Ecto neural progenitor cell (in vitro differentiated cells): ENCODE measurements around the gene SYNDIG1L.
A peak's percentile ranks its signal among the peaks of the same experiment; 100 is the strongest.
"Not testable (repeated sequence)": the region's sequence is repeated elsewhere in the genome, so short reads cannot be mapped to it uniquely, and the experiment has no call there.

Experiments
- DNase-seq: peaks from one replicate; pipeline ENCODE4 v3.0.0-alpha.2; 2018; ENCODE audit warnings: low spot score

Gene SYNDIG1L

DNA sequence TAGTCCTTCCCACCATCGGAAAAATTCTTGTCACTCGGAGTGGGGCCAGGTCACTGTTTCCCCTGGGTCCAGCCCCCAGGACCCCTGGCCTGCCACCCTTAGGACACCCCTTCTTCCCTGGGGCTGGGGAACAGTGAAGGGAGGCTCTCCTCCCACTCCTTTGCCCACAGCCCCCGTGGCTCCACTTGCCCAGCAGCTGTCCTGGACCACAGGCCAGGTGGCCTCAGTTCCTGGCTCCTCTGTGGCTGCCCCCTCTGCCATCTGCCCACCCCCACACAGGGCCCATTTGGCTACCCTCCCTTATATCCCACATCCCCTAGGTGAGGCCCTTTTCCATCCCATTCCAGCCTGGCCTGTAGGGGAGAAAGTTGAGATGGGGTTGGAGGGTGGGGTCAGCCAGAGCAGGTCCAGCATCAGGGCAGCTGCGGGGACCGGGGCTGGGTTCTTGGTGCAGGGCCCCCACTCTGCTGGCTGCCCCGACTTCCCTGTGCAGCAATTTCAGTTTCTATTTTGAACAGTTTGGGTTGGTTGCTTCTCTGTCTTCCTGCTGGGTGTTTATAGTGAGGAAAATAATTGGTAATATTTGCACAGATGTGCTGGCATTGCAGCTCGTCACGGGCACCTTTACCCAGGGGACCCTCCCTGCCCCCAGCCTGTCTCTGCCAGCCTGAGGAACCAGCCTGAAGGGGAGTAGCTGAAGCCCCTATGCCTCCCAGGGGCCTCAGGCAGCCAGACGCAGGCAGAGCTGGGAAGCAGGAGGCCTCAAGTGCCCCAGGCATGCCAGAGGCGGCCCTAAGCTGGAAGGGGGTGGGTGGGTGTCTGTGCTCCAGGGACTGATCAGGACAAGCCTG, 23.4 kb downstream of the SYNDIG1L start:
- no peak for DNase-seq

DNA sequence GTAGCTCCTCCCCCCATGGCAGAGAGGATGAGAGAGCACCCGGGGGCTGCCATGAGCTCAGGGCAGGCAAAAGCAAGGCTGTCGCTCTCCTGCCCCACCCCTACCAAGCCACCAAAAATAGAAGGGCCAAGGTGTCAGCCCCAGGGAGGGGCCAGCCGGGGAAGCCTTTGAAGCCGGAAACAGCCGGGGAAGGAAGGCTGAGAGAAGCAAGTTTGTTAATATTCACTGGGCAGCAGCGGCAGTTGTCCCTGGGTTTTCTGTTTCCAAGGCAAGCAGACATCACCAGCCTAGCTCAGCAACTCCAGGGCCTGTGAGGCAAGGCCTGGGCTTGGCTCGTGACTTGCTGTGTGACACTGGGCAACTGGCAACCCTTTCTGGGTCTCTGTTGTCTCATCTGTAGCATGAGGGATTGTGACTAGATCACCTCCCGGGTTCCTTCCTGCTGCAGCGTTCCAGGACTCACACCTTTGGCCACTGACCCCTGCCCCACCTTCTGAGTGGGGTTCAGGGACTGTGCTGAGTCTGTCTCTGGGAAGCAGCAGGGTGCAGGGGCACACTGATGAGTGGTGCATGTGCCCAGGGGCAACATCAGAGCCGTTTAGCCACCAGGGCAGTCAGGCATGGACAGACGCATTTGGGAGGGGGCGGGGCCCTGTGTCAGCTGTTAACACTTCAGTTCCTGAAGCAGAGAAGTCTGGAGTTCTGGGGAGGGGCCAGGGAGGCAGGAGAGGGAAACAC, 24.3 kb downstream of the SYNDIG1L start:
- peak; percentile 76 for DNase-seq

DNA sequence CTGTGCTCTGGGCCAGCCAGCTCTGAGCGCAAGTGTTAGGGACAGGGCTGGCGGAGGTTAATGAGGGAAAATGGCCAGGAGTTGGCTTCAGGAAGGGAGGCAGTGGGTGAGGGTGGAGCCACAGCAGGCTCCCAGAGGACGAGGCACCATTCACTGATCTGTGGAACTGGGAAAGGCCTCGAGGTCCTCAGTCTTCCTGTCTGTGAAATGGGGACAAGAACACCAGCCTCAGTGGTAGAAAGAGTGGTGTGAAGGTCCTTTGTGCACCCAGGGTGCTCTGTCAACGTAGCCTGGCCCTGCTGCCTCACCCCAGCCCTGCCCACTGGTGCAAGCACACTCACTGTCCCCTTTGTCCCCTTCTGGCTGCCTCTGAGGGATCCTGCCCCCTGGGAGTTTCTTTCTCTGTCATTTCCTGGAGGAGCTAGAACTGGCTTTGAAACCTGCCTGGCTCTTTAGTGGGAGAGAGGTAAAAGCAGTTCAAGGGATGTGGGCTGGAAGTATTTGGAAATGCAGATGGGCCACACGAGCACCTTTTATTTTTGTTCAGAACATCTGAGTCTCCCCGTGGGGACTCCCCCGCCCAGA, 25.0 kb downstream of the SYNDIG1L start:
- DNase-seq = no peak

DNA sequence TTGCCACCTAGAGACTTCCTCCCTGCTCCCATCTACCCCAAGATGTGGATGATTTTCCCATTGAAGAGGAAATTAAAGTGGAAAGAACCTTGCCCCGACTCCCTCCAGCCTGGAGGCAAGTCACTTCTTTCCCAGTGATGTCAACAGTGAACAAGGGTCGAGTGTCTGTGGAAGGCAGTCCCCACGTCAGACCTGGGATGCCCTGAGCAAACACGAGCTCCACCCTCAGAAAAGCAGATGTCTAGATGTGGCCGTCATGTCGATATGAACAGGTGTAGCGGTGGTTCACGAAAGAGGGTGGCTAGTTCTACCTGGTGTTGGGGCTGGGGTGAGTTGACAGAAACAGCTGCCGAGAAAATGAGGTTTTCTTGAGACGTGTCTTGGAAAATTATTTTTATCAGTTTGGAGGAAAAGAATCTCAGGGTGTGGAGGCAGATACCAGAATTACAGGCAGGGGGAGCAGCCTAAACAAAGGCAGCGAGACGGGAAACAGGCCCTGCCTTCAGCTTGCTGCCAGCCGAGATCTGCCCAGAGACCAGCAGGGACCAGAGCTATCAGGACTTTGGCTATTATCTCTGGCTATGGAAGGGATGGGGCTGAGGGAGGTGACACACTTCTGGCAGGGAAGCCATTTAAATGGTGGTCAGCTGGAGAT, 25.9 kb downstream of the SYNDIG1L start:
- no peak for DNase-seq

DNA sequence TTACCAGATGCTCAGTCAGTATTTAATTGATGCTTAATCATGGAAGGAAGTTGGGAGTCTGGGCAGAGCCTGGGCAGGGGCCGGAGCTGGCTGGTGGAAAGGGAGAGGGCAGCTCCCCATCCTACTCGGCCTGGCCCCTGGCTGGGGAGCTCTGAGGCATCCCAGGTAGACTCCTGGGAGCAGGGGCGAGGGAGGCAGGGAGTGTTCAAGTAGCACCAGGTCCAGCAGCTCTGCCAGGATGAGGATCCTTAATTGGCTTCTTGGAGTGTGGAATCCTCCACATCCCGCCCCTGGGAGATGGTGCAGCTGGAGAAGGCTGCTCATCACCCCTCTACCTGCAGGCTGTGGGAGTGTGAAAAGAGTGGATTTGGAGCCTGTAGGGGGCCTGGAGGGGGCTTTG, 30.9 kb downstream of the SYNDIG1L start:
- DNase-seq = no peak

DNA sequence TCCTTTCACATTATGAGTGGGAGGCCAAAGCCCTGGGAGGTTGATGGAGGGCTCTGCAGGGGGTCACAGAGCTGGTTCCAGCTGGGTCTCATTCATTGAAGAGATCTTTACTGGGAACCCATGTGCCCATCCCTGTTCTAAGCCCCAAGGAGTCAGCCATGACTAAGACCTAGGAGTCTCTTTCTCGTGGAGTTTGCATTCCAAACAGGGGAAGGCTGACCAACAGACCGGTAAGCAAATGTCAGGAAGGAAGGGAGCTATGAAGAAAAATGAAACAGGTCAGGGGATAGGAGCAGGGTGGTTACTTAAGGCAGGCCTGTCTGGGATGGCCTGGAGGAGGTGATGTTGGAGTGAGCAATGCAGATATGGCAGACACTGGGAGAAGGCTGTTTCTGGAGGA, 31.5 kb downstream of the SYNDIG1L start:
- DNase-seq = no peak

DNA sequence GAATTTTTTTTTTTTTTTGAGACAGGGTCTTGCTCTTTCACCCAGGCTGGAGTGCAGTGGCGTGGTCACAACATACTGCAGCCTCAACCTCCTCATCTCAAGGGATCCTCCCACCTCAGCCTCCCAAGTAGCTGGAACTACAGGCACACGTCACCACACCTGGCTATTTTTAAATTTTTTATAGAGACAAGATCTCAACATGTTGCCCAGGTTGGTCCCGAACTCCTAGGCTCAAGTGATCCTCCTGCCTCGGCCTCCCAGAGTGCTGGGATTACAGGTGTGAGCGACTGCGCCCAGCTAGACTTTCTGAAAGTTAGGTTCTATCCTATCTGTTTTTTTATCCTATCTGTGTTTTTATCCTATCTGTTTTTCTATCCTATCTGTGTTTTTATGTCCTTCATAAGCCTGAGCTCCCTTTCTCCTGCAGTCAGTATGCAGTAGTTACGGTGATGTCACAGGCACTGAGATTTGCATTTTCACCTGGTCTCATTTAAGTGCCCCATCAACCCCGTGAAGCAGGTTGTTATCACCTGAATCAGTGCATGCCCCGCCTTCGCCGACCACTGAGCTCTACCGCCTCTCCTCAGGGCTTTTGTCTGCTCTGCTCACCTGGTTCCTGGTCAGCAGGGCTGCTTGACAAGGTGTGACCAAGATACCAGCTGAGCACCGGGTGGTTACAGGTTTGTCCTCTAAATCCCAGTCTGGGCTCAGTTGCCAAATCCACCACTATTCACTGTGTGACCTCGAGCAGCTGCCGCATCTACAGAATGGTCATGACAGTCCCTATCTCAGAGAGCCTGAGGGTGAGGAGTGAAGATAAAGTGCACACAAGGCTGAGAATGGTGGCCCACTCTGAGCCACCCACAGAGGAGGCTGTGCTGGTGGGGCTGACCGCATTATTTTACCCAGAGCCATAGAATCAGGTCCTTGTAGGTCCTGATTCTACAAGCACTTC, 33.1 kb downstream of the SYNDIG1L start:
- no peak for DNase-seq

DNA sequence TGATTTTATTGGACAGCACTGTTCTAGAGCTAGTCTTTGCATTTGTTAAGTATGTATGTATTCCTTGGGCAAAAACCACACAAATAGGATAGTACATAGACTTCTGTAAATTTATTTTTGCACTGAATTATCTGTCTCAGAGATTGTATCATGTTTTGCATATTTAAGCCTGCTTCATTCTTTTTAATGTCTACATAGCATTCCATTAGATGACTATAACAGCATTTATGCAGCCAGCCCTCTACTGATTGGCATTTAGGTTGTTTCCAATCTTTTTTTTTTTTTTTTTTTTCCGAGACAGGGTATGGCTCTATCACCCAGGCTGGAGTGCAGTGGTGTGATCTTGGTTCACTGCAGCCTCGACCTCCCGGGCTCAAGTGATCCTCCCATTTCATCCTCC, 34.5 kb downstream of the SYNDIG1L start:
- DNase-seq = no peak

DNA sequence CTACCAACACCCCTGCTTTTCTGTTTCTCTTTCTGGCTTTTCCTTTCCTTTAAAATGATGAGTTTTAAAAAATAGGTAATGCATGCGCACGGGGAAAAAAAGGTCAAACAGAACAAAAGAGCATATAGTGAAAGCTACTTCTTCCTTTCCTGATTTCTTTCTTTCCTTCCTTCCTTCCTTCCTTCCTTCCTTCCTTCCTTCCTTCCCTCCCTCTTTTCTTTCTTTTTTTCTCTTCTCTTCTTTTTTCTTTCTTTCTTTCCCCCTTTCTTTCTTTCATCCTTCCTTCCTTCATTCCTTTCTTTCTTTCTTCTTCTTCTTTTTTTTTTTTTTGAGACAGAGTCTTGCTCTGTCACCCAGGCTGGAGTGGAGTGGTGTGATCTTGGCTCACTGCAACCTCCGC, 35.5 kb downstream of the SYNDIG1L start:
- DNase-seq = not testable (repeated sequence)

DNA sequence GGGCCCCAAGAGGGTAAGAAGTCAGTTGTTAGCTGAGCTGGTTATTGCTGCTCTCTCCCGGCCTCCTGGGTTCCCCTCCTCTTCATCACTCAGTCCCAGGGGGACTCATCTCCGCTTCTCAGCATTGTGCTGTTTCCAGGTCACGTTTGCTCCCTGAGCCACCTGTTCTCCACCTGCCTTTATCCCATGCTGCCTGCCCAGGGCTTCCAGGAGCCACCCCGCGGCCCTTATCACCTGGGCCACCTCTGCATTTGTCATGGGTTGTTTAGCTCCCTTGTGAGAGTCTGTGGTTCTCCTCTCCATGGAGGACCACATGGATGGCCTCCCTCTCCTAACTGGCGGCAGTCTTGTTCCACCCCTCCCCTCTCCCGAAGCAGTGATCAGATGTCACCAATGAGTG, 36.0 kb downstream of the SYNDIG1L start:
- DNase-seq = no peak

DNA sequence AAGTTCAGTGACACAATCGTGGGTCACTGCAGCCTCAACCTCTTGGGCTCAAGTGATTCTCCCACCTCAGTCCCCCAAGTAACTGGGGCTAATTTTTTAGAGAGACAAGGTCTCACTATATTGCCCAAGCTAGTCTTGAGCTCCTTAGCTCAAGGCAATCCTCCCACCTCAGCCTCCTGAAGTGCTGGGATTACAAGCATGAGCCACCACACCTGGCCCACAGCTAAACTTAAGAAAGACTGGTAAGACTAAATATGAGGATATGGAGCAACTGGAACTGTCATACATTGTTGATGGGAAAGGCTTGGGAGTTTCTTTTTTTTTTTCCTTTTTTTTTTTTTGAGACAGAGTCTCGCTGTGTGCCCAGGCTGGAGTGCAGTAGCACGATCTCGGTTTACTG, 43.8 kb downstream of the SYNDIG1L start:
- DNase-seq = no peak

DNA sequence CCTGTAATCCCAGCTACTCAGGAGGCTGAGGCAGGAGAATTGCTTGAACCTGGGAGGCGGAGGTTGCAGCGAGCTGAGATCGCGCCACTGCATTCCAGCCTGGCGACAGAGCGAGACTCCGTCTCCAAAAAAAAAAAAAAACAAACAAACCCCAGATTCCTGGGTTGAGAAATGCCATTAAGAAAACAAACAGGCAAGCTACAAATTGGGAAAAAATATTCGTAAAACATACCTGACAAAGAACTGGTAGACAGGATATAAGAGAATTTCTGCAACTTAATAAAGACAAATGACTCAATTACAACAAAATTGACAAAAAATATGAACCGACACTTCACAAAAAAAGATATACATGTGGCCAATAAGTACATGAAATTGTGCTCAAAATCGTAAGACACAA, 44.4 kb downstream of the SYNDIG1L start:
- not testable (repeated sequence) for DNase-seq

DNA sequence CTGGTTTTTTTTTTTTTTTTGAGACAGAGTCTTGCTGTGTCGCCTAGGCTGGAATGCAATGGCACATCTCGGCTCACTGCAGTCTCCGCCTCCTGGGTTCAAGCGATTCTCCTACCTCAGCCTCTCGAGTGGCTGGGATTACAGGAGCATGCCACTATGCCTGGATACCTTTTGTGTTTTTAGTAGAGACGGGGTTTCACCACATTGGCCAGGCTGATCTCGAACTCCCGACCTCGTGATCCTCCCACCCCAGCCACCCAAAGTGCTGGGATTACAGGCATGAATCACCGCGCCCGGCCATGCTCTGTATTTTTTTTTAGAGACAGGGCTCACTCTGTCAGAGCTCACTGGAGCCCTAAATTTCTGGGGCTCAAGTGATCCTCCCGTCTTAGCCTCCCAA, 45.2 kb downstream of the SYNDIG1L start:
- no peak for DNase-seq

DNA sequence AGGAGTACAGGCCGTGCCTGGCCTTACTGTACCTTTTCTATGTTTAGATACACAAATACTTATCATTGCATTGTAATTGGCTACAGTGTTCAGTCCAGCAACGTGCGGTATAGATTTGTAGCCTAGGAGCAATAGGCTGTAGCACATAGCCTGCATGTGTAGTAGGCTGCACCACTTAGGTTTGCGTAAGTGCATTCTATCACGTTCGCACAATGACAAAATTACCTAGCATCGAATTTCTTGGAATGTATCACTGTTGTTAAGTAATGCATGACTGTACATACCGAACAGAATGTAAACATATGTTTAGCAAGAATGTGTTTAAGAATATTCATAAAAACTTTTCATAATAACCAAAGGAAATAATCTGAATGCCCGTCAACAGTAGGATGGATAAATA, 45.8 kb downstream of the SYNDIG1L start:
- no peak for DNase-seq

DNA sequence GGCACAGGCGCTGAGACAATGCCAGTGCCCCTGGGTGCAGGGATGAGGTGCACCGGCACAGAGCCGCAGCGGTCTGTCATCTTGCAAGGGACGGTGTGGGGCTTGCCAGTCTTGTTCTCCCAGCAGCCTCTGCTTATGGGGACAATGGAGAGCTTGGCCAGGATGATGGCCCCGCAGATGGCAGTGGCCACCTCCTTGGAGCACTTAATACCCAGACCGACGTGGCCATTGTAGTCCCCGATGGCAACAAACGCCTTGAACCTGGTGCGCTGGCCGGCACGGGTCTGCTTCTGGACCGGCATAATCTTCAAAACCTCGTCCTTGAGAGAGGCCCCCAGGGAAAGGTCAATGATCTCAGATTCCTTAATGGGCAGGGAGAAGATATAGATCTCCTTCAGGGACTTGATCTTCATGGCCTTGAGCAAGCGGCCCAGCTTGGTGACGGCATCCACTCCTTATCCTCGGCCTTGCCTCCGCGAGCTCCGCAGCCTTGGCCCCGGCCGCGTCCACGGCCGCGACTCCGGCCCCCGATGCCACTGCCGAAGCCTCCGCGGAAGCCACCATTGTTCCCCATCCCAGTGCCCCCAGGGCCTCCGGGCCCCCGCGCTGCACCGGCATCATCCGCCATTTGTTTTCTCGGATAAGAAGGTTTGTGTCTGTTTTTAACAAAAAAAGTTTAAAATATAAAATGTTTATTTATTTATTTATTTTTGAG, 47.9 kb downstream of the SYNDIG1L start:
- no peak for DNase-seq

DNA sequence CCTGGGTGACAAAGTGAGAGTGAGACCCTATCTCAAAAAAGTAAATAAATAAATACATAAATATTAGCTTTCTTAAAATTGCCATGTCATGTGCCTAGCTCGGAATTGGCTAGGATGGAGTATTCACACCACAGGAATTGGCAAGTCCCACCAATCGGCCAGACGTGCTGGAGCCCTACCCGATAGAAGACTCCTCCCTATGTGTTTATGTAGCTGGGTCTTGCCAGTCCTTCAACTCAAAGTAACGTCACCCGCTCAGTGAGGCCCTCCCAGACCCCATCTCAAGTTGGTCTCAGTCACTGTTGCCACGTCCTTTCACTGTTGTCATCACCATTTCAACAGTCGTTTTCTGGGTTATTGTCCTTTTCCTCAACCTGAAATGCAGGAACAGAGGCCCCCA, 57.6 kb downstream of the SYNDIG1L start:
- DNase-seq = no peak

DNA sequence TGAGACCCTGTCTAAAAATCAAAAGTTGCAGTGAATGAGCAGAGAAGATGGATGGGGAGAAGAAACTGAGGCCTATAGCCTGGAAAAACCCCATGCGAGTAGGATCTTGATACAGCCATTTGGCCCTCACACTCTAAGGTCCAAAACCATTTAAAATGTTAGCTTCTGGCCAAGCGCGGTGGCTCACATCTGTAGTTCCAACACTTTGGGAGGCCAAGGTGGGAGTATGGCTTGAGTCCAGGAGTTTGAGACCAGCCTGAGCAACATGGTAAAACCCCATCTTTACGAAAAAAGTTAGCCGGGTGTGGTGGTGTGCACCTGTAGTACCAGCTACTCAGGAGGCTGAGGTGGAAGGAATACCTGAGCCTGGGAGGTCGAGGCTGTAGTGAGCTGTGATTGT, 58.0 kb downstream of the SYNDIG1L start:
- DNase-seq = no peak

DNA sequence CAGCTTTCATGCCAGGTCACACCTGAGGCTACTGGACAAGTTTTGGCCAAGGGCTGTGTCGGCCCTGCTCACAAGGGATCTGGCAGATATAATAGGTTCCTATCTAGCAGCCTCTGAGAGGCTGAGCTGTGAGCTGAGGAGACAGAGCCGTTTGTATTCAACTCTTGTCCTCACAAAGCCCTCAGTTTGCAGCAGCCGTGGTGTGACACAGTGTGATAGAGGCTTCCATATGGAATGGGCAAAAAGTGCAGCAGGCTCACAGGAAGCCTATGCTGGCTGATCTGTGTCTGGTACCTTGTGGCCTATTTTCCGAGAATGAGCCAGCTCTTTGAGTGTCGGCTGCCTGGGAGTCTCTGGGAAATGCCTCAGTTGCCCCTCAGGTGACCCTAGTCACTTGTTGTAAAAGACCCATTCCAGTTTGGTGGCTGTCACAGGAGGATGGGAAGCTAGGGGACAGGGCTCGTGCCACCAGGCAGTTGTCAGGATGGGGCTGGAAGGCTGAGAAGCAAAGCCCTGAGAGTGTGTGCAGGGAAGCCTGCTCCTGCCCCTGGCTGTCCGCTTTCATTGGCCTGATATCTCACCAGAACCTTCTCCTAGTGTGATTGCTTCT, 61.6 kb downstream of the SYNDIG1L start:
- no peak for DNase-seq

DNA sequence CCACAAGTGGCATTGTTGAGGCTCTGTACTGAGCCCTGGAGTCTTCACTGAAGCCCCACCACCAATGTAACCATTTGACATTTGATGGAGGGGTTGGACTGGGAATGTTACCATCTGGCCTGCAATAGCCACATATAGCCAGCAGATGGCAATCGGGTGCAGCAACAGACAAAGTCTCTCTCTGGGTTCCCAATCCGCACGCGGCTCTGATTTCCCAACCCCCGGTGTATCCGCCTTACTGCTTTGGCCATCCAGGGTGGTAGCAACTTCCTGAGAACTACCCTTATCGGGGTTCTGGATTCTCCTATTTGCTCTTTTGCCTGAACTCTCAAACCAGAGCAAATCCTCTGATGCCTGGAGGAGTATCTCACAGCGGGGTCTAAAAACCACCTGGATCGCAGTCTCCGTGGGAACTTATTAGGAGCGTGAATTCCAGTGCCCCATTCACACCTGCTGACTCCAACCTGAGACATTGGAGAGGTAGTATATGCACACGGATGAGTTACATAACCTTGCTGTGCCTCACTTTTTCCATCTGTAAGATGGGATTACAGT, 63.6 kb downstream of the SYNDIG1L start:
- DNase-seq = peak; percentile 89

DNA sequence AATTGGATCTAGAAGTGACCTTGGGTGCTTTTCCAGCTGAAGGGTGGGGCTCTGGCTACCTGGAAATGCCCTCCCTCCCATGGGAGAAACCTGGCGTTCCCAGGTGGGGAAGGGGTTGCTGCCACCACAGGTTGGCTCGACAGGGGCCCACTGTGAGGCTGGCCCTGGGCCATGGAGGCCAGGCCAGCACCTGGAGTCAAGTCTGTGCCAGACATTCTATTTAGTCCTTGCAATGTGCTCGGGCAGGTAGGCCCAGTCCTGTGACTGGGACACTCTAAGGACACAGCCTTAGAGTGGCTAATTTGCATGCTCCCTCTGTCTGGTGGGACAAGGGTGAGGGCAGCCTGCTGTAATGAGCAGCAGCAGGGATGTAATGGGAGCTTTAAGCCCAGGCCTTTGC, 65.8 kb downstream of the SYNDIG1L start:
- no peak for DNase-seq
